ENCODE measurements around the gene NMRK2.

GRCh38 chr19:3987619-3988371 lies 54.9 kb downstream of the NMRK2 start:
- TF ChIP-seq CTCF (IDR thresholded peaks at IDR 0.05; ENCODE audit: insufficient read depth, low read depth, low read length), result peak; percentile 85
- no peak for TF ChIP-seq EZH2 (IDR thresholded peaks at IDR 0.05; ENCODE audit: insufficient read depth, low read length)

All from astrocyte (in vitro differentiated cells and primary cell).